ENCODE measurements around the gene DIP2C. TPM values are rescaled to one million over a fixed set of nuclear protein-coding genes. Genes with fewer than 3 reads are reported as not detected.

DIP2C gene
- total RNA-seq, 1 donor from 2014 or later = 10.1 TPM

- peaks cover 34% of the 10 kb centered on the region for H3K4me1 Mint-ChIP-seq
- no peaks in the 10 kb centered on the region for H3K9me3 ChIP-seq (ENCODE audit: low read depth)
- no peak overlapping the region for H2AFZ ChIP-seq (replicated peaks)
- H3K4me1 ChIP-seq = peaks cover 7% of the 10 kb centered on the region
- DNase-seq (ENCODE audit: low spot score) = no peak
- H3F3A ChIP-seq (ENCODE audit: low read depth) = peaks cover 12% of the 10 kb centered on the region
- H3K79me2 ChIP-seq (ENCODE audit: low read depth) = peaks cover 64% of the 10 kb centered on the region
- H3K9ac ChIP-seq = no peak overlapping the region
- peaks cover 15% of the 10 kb centered on the region for H3K27me3 Mint-ChIP-seq (ENCODE audit: insufficient read depth, low read depth)
- H3K4me3 ChIP-seq = peak overlapping the region; percentile 93
- H3K27ac Mint-ChIP-seq = no peak overlapping the region
- no peak for TF ChIP-seq EZH2 (IDR thresholded peaks at IDR 0.05)
- TF ChIP-seq EZH2phosphoT487 (IDR thresholded peaks at IDR 0.05) = no peak
- no peak for TF ChIP-seq CTCF (IDR thresholded peaks at IDR 0.05)
- H3K27ac ChIP-seq = no peak overlapping the region
- peak overlapping the region; percentile 99 for H3K4me2 ChIP-seq
- H3K4me3 Mint-ChIP-seq = peak overlapping the region; percentile 96
- peaks cover 12% of the 10 kb centered on the region for H3K9me3 Mint-ChIP-seq
- peaks cover 25% of the 10 kb centered on the region for H3K36me3 Mint-ChIP-seq
- H3K27me3 ChIP-seq = peaks cover 22% of the 10 kb centered on the region
- peaks cover 46% of the 10 kb centered on the region for H4K20me1 ChIP-seq (ENCODE audit: low read depth)
- no peaks in the 10 kb centered on the region for H3K36me3 ChIP-seq
These were observed 1.7 kb downstream of the DIP2C start for GRCh38 chr10:687583-688311.

- peaks cover 78% of the 10 kb centered on the region for H3K79me2 ChIP-seq (ENCODE audit: low read depth)
- H3K4me3 ChIP-seq = no peak overlapping the region
- Mint-ChIP-seq H3K27me3 (ENCODE audit: insufficient read depth, low read depth) (peaks cover 12% of the 10 kb centered on the region), H3K9me3 (peaks cover 12% of the 10 kb centered on the region), H3K27ac (no peak overlapping the region), H3K36me3 (peaks cover 26% of the 10 kb centered on the region), H3K4me3 (peak overlapping the region; percentile 53), H3K4me1 (peaks cover 32% of the 10 kb centered on the region)
- no peak overlapping the region for H3K9ac ChIP-seq
- H2AFZ ChIP-seq (replicated peaks) = no peak overlapping the region
- no peak for DNase-seq (ENCODE audit: low spot score)
- no peak overlapping the region for H3K4me2 ChIP-seq
- peaks cover 12% of the 10 kb centered on the region for H3F3A ChIP-seq (ENCODE audit: low read depth)
- no peaks in the 10 kb centered on the region for H3K9me3 ChIP-seq (ENCODE audit: low read depth)
- peaks cover 13% of the 10 kb centered on the region for H3K27me3 ChIP-seq
- peaks cover 55% of the 10 kb centered on the region for H4K20me1 ChIP-seq (ENCODE audit: low read depth)
- no peak for TF ChIP-seq CTCF (IDR thresholded peaks at IDR 0.05)
- no peak for TF ChIP-seq EZH2phosphoT487 (IDR thresholded peaks at IDR 0.05)
- no peak for TF ChIP-seq EZH2 (IDR thresholded peaks at IDR 0.05)
- H3K27ac ChIP-seq = no peak overlapping the region
- no peaks in the 10 kb centered on the region for H3K36me3 ChIP-seq
- H3K4me1 ChIP-seq = peaks cover 7% of the 10 kb centered on the region
These were observed 3.1 kb downstream of the DIP2C start for GRCh38 chr10:686155-686931.

GRCh38 chr10:685613-686012, 3.9 kb downstream of the DIP2C start:
- DNase-seq (ENCODE audit: low spot score) = no peak
- H4K20me1 ChIP-seq (ENCODE audit: low read depth) = peaks cover 63% of the 10 kb centered on the region
- TF ChIP-seq EZH2phosphoT487 (IDR thresholded peaks at IDR 0.05) = no peak

More at GRCh38 chr10:685613-686012, 3.9 kb downstream of the DIP2C start:
- H3K4me3 Mint-ChIP-seq = no peak overlapping the region
- peaks cover 26% of the 10 kb centered on the region for H3K36me3 Mint-ChIP-seq
- H3K27me3 Mint-ChIP-seq (ENCODE audit: insufficient read depth, low read depth) = peaks cover 11% of the 10 kb centered on the region
- no peak overlapping the region for H3K9ac ChIP-seq
- no peak overlapping the region for H3K4me2 ChIP-seq
- H3K9me3 ChIP-seq (ENCODE audit: low read depth) = no peaks in the 10 kb centered on the region
- peaks cover 28% of the 10 kb centered on the region for H3K4me1 Mint-ChIP-seq
- peaks cover 7% of the 10 kb centered on the region for H3K4me1 ChIP-seq
- H3K79me2 ChIP-seq (ENCODE audit: low read depth) = peaks cover 85% of the 10 kb centered on the region
- H3K36me3 ChIP-seq = no peaks in the 10 kb centered on the region
- no peak overlapping the region for H3K4me3 ChIP-seq
- peaks cover 5% of the 10 kb centered on the region for H3K27me3 ChIP-seq
- H3F3A ChIP-seq (ENCODE audit: low read depth) = peaks cover 12% of the 10 kb centered on the region
- no peak overlapping the region for H3K27ac Mint-ChIP-seq
- H3K9me3 Mint-ChIP-seq = peaks cover 12% of the 10 kb centered on the region
- no peak overlapping the region for H3K27ac ChIP-seq
- H2AFZ ChIP-seq (replicated peaks) = no peak overlapping the region

All from neural progenitor cell (in vitro differentiated cells).